DND-41 (cell line): ENCODE results near the gene FEZ2.

Source experiments
- CTCF ChIP-seq: IDR thresholded peaks from 2 replicates; pipeline ENCODE4 v1.5.1; 2012; ENCODE audit warnings: borderline replicate concordance, low read length, moderate library complexity, mild to moderate bottlenecking; ENCODE audit not compliant: poor library complexity, severe bottlenecking; ENCODE audit errors: extremely low read depth
- EZH2 ChIP-seq: IDR thresholded peaks from 3 replicates; pipeline ENCODE4 v1.6.1; 2012; ENCODE audit warnings: borderline replicate concordance, low read depth, mild to moderate bottlenecking, moderate library complexity, low read length, inconsistent platforms; ENCODE audit not compliant: severe bottlenecking

- no peak for TF ChIP-seq CTCF
- TF ChIP-seq EZH2: no peak
Measured at GRCh38 chr2:36572719-36573059, 25.3 kb downstream of the FEZ2 start.
